Activated T-cell treated with anti-CD3 and anti-CD28 coated beads, Interleukin-2, amount 50 U/mL, for 1 hour (primary cell): ENCODE data around the gene CCDC71L.
A peak's percentile ranks its signal among the peaks of the same experiment; 100 is the strongest.
"Not testable (repeated sequence)": the region's sequence is repeated elsewhere in the genome, so short reads cannot be mapped to it uniquely, and the experiment has no call there.

ENCODE experiments used
- DNase-seq: peaks from one replicate; pipeline ENCODE4 v3.0.0-alpha.2; 2020

The CCDC71L gene

GRCh38 chr7:106660862-106661720 is at the start of gene CCDC71L:
Gene CCDC71L, minus strand, starts transcription at chr7:106661158. Its CDS starts 262 bp downstream, at chr7:106660896.
- DNase-seq, result peak; percentile 92

DNA sequence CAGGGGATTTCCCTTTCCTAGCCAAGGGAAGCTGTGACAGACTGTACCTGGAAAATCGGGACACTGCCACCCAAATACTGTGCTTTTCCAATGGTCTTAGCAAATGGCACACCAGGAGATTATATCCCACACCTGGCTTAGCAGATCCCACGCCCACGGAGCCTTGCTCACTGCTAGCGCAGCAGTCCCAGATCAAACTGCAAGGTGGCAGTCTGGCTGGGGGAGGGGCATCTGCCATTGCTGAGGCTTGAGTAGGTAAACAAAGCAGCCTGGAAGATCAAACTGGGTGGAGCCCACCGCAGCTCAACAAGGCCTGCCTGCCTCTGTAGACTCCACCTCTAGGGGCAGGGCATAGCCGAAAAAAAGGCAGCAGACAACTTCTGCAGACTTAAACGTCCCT is 48.6 kb upstream of the CCDC71L start:
- DNase-seq, result not testable (repeated sequence)

GRCh38 chr7:106704000-106704840 is 43.3 kb upstream of the CCDC71L start:
- no peak for DNase-seq

DNA sequence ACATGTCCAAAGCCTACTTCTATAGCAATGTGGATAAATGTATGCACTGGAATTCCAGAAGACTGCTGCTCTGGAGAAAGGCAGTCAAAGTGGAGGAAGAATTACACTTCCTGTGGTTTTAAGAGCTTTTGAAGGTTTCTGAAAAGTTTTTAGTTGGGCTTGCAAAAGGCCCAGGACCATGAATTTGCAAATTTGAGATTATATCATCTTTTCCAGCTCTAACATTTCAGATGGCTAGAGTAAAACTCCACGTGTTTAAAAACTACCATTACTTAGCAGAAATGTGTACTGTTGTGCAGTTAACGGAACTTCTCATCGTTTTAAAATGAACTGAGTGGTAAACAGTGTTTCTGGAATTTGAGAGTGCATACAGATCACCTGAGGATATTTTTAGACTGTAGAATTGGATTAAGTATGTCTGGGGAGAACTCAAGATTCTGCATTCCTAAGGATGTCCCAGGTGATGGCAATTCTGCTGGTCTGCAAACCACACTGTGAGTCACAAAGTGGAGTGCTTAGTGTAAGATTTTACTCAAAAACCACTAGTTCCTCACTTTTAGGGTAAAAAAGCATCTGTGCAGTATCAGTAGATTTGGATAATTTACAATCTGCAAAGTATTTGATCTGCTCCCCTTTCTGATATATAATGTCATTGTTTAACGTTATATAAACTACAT is 32.9 kb upstream of the CCDC71L start:
- DNase-seq, result no peak

DNA sequence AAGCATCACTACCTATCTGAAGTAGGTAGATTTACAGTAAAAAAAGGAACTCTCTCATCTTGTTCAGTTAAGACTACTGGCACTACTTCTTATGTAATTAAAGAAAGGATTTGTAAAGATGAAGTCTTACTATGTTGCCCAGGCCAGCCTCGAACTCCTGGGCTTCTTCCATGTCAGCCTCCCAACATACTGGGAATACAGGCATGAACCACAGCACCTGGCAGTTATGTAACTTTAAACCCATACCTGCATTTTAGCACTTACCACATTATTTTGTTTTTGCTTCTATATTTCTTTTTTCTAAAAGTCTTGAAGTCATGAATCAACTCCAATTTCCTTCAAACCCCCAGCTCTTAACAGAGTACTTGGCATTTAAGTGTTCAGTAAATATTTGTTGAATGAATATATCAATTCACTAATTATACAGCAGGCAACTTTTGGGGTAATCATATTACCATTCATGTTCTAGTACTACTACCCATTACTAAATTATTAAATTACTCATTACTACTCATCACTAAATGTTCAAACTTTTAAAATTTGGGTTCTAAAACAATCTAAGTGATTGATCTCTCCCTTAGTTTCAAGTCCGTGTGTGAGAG is 31.6 kb upstream of the CCDC71L start:
- DNase-seq, result no peak

DNA sequence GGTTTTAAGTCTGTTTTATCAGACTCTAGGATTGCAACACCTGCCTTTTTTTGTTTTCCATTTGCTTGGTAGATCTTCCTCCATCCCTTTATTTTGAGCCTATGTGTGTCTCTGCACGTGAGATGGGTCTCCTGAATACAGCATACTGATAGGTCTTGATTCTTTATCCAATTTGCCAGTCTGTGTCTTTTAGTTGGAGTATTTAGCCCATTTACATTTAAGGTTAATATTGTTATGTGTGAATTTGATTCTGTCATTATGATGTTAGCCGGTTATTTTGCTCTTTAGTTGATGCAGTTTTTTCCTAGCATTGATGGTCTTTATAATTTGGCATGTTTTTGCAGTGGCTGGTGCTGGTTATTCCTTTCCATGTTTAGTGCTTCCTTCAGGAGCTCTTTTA is 27.2 kb upstream of the CCDC71L start:
- DNase-seq, result not testable (repeated sequence)

DNA sequence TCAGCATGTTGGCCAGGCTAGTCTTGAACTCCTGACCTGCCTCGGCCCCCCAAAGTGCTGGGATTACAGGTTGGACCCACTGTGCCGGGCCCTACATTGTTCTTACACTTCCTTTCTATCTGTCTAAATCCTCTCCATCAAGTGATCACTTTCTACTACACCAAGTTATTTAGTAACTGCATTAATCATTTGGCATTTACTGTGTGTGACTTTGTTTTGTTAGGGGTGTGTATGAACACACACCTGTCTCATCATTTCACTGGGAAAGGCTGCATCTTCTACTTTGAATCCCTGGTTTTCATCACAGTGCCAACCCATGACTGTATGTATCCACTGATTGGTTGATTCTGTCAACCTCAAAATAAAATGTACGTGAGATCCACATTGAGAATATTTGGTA is 23.0 kb upstream of the CCDC71L start:
- DNase-seq, result no peak

GRCh38 chr7:106681815-106682495 is 21.0 kb upstream of the CCDC71L start:
- DNase-seq, result no peak

GRCh38 chr7:106679153-106679931 is 18.4 kb upstream of the CCDC71L start:
- DNase-seq, result no peak

DNA sequence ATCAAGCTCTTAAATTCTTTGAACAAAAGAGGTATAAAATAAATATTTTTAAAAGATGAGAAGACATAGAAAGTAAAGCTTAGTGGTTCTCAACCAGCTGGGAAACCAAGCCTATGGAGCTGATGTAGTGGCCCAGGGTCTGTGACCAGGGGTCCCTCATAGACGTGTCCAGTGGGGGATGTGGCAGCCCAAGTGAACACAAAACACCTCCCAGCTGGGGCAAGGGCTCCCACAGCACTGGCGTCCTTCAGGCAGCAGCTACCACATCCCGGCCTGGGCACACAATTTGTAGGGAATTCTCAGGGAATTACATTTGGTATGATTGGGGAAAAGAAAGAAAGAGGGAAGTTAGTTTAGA is 17.8 kb upstream of the CCDC71L start:
- DNase-seq, result no peak

DNA sequence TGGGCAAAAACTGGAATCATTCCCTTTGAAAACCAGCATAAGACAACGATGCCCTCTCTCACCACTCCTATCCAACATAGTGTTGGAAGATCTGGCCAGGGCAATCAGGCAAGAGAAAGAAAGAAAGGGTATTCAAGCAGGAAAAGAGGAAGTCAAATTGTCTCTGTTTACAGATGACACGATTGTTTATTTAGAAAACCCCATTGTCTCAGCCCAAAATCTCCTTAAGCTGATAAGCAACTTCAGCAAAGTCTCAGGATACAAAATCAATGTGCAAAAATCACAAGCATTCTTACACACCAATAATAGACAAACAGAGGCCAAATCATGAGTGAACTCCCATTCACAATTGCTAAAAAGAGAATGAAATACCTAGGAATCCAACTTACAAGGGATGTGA is 15.5 kb upstream of the CCDC71L start:
- not testable (repeated sequence) for DNase-seq

DNA sequence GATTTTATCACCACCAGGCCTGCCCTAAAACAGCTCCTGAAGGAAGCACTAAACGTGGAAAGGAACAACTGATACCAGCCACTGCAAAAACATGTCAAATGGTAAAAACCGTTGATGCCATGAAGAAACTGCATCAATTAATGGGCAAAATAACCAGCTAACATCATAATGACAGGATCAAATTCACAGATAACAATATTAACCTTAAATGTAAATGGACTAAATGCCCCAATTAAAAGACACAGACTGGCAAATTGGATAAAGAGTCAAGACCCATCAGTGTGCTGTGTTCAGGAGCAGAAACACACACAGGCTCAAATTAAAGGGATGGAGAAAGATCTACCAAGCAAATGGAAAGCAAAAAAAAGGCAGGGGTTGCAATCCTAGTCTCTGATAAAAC is 12.7 kb upstream of the CCDC71L start:
- DNase-seq, result not testable (repeated sequence)

DNA sequence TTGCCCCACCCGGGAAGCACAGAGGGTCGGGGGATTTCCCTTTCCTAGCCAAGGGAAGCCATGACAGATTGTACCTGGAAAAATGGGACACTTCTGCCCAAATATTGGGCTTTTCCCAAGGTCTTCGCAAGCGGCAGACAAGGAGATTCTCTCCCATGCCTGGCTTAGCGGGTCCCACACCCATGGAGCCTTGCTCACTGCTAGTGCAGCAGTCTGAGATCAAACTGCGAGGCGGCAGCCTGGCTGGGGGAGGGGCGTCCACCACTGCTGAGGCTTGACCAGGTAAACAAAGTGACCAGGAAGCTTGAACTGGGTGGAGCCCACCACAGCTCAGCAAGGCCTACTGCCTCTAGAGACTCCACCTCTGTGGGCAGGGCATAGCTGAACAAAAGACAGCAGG is 11.0 kb upstream of the CCDC71L start:
- not testable (repeated sequence) for DNase-seq

DNA sequence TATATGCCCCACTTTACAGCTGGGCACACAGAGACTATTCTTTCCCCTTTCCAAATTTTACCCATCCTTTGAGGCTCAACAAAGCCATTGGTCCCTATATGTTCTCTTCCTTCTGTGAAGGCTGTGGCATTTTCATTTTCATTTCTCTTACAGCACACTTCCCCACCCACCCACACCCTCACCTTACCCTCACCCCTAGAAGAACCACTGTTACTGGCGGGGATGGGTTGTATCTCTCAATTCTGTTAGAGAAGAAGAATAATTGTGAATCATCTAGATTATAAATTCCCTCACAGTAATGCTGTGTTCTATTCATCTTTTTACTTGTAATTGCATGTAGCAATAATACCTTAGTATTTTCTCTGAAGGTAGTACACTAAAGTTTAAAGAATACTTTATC is 10.2 kb upstream of the CCDC71L start:
- DNase-seq, result no peak

DNA sequence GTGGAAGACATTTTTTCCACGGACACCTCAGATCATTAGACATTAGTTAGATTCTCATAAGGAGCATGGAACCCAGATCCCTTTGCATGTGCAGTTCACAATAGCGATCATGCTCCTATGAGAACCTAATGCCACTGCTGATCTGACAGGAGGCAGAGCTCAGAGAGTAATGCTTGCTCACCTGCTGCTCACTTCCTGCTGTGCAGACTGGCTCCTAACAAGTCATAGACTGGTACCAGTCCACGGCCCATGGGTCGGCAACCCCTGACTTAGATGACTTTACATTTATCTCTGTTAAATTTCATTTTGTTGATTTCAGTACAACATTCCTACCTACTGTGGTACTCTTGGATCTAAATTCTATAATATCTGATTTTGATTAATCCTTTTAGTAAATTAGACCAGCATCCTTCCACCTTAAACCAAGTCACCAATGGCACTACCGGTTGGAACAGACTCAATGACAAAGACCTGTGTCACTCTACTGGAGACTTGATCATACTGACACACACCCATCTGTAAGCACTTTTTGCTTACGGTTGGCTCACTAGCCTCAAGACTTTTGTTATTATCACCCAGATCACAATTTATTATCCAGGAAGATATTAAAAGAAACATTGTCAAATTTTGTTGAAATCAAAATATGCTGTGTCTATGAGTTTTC is 8.0 kb upstream of the CCDC71L start:
- no peak for DNase-seq

GRCh38 chr7:106666353-106666752 is 5.4 kb upstream of the CCDC71L start:
- DNase-seq, result no peak

DNA sequence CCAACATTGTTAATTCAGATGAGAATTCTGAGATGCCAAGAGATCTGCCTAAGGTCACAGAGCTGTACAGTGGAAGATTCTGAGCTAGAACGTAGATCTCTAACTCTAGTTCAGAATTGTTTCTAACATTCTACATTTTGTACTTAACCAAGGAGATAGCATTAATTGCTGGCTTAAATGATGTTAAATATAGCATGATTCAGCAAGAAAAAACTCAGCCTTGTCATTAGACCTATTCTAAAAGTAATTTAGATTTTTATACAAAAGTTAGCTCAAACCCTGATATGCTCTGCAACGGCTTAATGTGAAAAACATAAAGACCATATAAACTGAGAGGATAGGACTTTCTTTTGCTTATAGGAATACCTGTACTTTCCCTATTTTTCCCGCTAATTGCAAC is 3.4 kb upstream of the CCDC71L start:
- DNase-seq, result no peak

DNA sequence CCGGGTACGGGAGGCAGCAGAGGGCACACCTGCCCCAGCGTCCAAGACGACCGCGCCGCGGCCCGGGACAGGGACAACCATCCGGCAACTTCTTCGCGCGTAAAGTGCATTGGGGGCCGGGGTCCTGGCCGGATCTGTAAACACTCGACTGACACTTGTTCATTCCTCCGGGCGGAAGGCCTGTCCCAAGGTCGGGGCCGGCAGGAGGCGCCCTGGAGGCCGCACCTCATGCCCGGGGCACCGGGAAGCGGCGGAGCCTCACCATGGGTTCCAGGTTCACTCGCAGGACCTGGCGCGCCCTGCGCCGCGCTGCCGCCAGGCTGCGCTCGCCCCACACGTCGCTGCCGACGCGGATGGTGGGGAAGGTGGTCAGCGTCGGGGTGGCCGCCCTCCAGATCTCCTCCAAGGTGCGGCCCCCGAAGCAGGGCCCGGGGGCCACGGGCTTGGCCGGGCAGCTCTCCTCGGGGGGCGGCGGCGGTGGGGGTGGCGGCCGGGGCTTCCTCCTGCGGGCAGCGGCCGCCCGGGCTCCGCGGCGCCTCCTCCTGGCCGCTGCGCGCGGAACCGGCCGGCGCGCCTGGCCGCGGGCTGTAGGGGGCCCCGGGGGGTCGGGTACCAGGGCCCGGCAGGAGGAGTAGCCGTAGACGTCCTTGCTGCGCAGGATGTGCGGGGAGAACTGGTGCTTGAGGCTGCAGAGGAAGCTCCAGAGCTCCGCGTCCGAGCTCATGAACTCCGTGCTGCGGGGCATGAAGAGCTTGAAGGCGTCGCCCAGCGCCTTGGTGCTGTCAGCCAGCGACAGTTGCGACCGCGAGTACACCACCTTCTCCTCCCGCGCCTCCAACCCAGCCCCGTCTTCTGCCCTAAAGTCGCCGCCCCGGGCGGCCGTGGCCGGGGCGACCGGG is 746 bp downstream of the CCDC71L start:
- DNase-seq, result peak; percentile 84

GRCh38 chr7:106659166-106659962 is 1.6 kb downstream of the CCDC71L start:
- no peak for DNase-seq
